PC-9 (cell line): ENCODE measurements around the gene MT1HL1.

Source experiments
- EZH2 ChIP-seq: fragments of 200-600 bp; sonication (generic); IDR thresholded peaks from 2 replicates; pipeline ENCODE4 v1.8.0; 2017; ENCODE audit warnings: antibody characterized with exemption, low read depth
- TF ChIP-seq, protein P1 (sequence below): fragments of 200-600 bp; sonication (generic); conservative IDR thresholded peaks from 2 replicates; pipeline ENCODE4 v1.6.1; 2017; ENCODE audit warnings: mixed run types, antibody characterized with exemption, mild to moderate bottlenecking, moderate library complexity

DNA sequence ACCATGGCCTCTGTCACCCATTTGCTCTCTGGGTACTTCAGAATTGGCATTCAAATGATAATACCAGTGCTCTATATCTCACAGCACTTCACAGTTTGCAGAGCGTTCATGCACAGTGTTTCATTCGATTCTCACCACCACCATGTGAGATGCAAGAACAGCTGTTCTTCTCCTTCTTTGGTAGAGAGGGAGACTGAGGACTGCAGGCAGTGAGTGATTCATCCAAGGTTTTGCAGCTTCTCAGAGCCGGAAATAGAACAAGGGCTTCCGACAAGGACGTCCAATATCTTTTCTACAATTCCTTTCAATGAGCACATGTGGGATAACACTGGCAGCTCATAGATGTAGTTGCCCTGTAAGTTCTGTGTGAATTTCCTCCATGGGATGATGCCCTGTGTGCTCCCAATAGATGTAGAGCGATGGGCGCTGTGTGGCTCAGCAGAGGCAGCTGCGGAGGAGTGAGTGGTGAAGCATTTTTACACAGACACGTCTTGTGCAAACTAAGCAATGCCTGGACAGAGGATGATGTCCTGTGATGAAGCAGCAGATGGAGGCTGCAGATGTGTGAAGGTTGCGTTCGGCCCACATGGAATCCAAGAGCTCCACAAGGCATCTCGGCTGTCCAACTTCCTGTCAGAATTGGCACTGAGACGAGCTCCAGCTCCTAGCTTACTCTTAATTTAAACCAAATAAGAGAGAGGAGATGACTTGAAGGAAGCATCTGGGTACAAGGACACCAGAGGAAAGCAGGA is 24.9 kb downstream of the MT1HL1 start:
- TF ChIP-seq, protein P1, sequence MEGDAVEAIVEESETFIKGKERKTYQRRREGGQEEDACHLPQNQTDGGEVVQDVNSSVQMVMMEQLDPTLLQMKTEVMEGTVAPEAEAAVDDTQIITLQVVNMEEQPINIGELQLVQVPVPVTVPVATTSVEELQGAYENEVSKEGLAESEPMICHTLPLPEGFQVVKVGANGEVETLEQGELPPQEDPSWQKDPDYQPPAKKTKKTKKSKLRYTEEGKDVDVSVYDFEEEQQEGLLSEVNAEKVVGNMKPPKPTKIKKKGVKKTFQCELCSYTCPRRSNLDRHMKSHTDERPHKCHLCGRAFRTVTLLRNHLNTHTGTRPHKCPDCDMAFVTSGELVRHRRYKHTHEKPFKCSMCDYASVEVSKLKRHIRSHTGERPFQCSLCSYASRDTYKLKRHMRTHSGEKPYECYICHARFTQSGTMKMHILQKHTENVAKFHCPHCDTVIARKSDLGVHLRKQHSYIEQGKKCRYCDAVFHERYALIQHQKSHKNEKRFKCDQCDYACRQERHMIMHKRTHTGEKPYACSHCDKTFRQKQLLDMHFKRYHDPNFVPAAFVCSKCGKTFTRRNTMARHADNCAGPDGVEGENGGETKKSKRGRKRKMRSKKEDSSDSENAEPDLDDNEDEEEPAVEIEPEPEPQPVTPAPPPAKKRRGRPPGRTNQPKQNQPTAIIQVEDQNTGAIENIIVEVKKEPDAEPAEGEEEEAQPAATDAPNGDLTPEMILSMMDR = no peak
- TF ChIP-seq EZH2 = no peak
